GM21515 (cell line): Measurements from ENCODE around the gene SHROOM1.

Experiments
- ATAC-seq: cut with Tn5 transposase; IDR thresholded peaks from one replicate; pipeline ENCODE4 v1.9.1; 2021; ENCODE audit not compliant: unreplicated experiment

SHROOM1 gene

GRCh38 chr5:132853790-132854189, 23.3 kb upstream of the SHROOM1 start:
- no peak for ATAC-seq

- no peak for ATAC-seq
Measured at GRCh38 chr5:132853323-132853722, 22.9 kb upstream of the SHROOM1 start.

GRCh38 chr5:132850066-132850465, 19.6 kb upstream of the SHROOM1 start:
- ATAC-seq = no peak

GRCh38 chr5:132849347-132849746, 18.9 kb upstream of the SHROOM1 start:
- ATAC-seq = no peak

- no peak for ATAC-seq
Measured at GRCh38 chr5:132848270-132848669, 17.8 kb upstream of the SHROOM1 start.

- ATAC-seq = no peak
Measured at GRCh38 chr5:132841305-132841704, 10.9 kb upstream of the SHROOM1 start.

- no peak for ATAC-seq
Measured at GRCh38 chr5:132840896-132841295, 10.4 kb upstream of the SHROOM1 start.

- no peak for ATAC-seq
Measured at GRCh38 chr5:132840313-132840712, 9.9 kb upstream of the SHROOM1 start.

- ATAC-seq = no peak
Measured at GRCh38 chr5:132839426-132840301, 9.2 kb upstream of the SHROOM1 start.

GRCh38 chr5:132838516-132839282, 8.3 kb upstream of the SHROOM1 start:
- no peak for ATAC-seq

- ATAC-seq = no peak
Measured at GRCh38 chr5:132837868-132838267, 7.4 kb upstream of the SHROOM1 start.

GRCh38 chr5:132836852-132837251, 6.4 kb upstream of the SHROOM1 start:
- no peak for ATAC-seq

- no peak for ATAC-seq
Measured at GRCh38 chr5:132834057-132834456, 3.6 kb upstream of the SHROOM1 start.

GRCh38 chr5:132832612-132833011, 2.2 kb upstream of the SHROOM1 start:
- ATAC-seq = no peak

- ATAC-seq = no peak
Measured at GRCh38 chr5:132831095-132831860, 831 bp upstream of the SHROOM1 start.

- peak; percentile 80 for ATAC-seq
Measured at GRCh38 chr5:132829742-132830435, 558 bp downstream of the SHROOM1 start.

- no peak for ATAC-seq
Measured at GRCh38 chr5:132828846-132829494, 1.5 kb downstream of the SHROOM1 start.

GRCh38 chr5:132827943-132828673, 2.3 kb downstream of the SHROOM1 start:
- no peak for ATAC-seq

GRCh38 chr5:132826424-132827082, 3.9 kb downstream of the SHROOM1 start:
- no peak for ATAC-seq
